Body of pancreas (tissue), 4 donors: ENCODE data around the gene SLC22A5. TPM values are rescaled to one million over a fixed set of nuclear protein-coding genes. Genes with fewer than 3 reads are reported as not detected.

Experiments
- ATAC-seq: fragments of 150-250 bp; one replicate; pipeline ENCODE4 v1.9.1; 2016
- DNase-seq, 4 donors: peaks; one replicate each; pipeline ENCODE4 v3.0.0-alpha.2; 2019
- H3K27ac ChIP-seq, 4 donors: fragments of 200-600 bp; sonication (generic); 1 replicate in 3 of 4; 2 replicates in 1 of 4; pipeline versions ENCODE4 v1.5.1 to v1.6.1; 2016 to 2019; ENCODE audit warnings: mild to moderate bottlenecking in 1 of 4, mixed read lengths in 1 of 4, moderate library complexity in 1 of 4
- H3K27me3 ChIP-seq, 2 donors: fragments of 200-600 bp; sonication (generic); one replicate each; pipeline ENCODE4 v1.6.0; 2016; ENCODE audit warnings: mild to moderate bottlenecking in 1 of 2
- H3K36me3 ChIP-seq, 2 donors: fragments of 200-600 bp; sonication (generic); replicated peaks in 1 of 2; 2 replicates each; pipeline ENCODE4 v1.5.1; 2016; ENCODE audit warnings: low read depth in 2 of 2; ENCODE audit not compliant: insufficient read depth in 1 of 2
- H3K4me1 ChIP-seq: fragments of 200-600 bp; sonication (generic); one replicate; pipeline ENCODE4 v1.6.0; 2016
- H3K4me3 ChIP-seq, 2 donors: fragments of 200-600 bp; sonication (generic); 1 replicate in 1 of 2; 2 replicates in 1 of 2; pipeline ENCODE4 v1.5.1; 2016 to 2019
- H3K9me3 ChIP-seq, 3 donors: fragments of 200-600 bp; sonication (generic); 1 replicate in 2 of 3; 2 replicates in 1 of 3; pipeline ENCODE4 v1.5.1; 2016
- POLR2A ChIP-seq, 3 donors: fragments of 450-650 bp; IDR thresholded peaks; one replicate each; pipeline ENCODE4 v1.6.1; 2016; ENCODE audit warnings: antibody characterized with exemption in 3 of 3, mild to moderate bottlenecking in 2 of 3
- WGBS, 2 donors: methylation state at CpG; one replicate each; pipeline ENCODE4 v1.1.5; 2017; 5-methylcytosine and 5-hydroxymethylcytosine counted together
- intact Hi-C: fragments of 100-400 bp; cut with DNase I; formaldehyde crosslinking; loops from one replicate; pipeline ENCODE4 v1.15.1; 2023
- total RNA-seq, 2 donors: library from RNA; depleted of rRNA; stranded (reverse); fragments of >200 nt; gene quantifications; one replicate each; pipeline ENCODE4 v1.1.0, GENCODE V29; 2016
- TF ChIP-seq, protein P1 (sequence below), 7 experiments: fragments of 450-650 bp in 4 of 7; fragments of 200-600 bp in 3 of 7; sonication (generic) in 3 of 7; IDR thresholded peaks; one replicate each; pipeline ENCODE4 v1.5.1; 2016 to 2019; ENCODE audit warnings: antibody characterized with exemption in 7 of 7

Gene SLC22A5
- total RNA-seq, 2 donors from 2014 or later: 21.3 to 30.3 TPM

DNA sequence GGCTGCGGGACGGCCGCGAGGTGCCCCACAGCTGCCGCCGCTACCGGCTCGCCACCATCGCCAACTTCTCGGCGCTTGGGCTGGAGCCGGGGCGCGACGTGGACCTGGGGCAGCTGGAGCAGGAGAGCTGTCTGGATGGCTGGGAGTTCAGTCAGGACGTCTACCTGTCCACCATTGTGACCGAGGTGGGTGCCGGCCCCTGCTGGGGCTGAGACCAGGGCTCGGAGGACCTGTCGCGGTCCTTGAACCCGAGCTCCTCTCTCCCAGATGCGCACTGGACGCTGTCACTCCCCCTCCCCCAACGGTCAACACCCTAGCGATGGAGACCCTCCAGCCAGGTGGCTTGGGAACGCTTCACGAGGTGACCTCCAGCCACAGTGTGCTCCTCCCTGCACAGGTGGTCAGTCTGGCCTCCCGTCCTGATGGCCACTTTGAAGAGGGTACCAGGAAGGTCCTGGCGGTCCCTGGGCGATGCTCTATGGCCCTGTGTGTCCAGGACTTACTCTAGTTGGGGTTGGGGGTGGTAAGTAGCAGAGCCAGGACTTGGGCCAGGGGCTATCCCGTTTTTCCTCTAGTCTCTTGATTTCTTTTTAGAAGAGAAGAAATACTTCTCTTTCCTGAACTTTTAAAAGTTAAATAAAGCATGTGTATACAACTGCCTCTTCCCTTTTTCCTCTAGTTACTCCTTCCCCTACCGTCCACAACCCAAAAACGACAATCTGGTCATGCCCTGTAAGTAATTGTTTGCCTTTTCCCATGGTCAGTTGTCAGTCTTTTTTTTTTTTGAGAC, 866 bp downstream of the SLC22A5 start:
- Histone ChIP-seq H3K4me3 (peak overlapping the region; percentile 40 to 75), H3K36me3 (no peaks in the 10 kb centered on the region), H3K27ac (peak overlapping the region; percentile 83 to 95 (median 90)), H3K27me3 (no peaks in the 10 kb centered on the region), H3K4me1 (peaks cover 42% of the 10 kb centered on the region), H3K9me3 (no peaks in the 10 kb centered on the region)
- no peak for TF ChIP-seq POLR2A (IDR thresholded peaks at IDR 0.05)
- TF ChIP-seq, protein P1, sequence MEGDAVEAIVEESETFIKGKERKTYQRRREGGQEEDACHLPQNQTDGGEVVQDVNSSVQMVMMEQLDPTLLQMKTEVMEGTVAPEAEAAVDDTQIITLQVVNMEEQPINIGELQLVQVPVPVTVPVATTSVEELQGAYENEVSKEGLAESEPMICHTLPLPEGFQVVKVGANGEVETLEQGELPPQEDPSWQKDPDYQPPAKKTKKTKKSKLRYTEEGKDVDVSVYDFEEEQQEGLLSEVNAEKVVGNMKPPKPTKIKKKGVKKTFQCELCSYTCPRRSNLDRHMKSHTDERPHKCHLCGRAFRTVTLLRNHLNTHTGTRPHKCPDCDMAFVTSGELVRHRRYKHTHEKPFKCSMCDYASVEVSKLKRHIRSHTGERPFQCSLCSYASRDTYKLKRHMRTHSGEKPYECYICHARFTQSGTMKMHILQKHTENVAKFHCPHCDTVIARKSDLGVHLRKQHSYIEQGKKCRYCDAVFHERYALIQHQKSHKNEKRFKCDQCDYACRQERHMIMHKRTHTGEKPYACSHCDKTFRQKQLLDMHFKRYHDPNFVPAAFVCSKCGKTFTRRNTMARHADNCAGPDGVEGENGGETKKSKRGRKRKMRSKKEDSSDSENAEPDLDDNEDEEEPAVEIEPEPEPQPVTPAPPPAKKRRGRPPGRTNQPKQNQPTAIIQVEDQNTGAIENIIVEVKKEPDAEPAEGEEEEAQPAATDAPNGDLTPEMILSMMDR (IDR thresholded peaks at IDR 0.05): no peak
- WGBS, 2 donors: 5 to 7% methylated on average over 21 to 34 of the region's 34 CpGs
- ATAC-seq (peak; percentile 36), DNase-seq (peak in 2 of 4 donors; percentile 23 to 25)
- intact Hi-C loops: no loop called here

DNA sequence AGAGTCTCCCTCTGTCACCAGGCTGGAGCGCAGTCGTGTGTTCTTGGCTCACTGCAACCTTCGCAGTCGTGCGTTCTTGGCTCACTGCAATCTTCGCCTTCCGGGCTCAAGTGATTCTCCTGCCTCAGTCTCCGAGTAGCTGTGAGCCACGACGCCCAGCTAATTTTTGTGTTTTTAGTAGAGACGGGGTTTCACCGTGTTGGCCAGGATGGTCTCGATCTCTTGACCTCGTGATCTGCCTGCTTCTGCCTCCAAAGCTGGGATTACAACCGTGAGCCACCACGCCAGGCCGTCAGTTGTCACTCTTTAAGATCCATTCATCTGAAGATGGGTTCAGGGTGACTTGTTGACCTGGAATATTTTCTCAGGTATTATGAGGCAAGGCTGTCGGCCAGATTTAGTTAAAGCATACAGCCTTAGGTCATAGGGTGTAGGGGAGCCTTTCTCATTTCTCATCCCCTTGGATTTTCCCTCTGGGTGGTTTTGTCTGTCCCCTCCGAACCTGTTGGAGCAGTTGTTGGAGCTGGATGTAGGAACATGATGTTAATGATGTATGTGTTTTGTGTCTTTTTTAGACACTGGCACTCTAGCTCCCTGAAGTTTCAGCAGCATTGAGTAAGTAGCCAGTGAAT, 1.6 kb downstream of the SLC22A5 start:
- H3K27ac ChIP-seq: peak overlapping the region in 3 of 4 donors; percentile 83 to 95 (median 92)

DNA sequence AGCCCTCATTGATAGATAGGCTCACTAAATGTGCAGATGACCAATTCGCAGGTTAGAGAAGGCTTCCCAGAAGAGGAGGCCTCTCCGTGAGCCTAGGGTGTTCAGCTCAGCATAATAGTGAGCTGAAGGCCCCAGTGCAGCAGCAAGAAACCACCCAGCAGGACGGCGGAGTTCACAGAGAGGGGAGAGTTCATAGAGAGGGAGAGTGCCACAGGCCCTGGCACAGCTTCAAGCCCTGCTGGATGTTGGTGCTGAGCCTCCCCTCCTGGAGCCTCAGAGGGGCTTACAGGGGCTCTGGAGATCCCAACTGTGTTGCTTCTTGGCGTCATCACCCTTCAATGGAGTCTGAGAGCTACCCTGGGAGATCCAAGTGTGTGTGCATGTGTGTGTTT, 2.1 kb downstream of the SLC22A5 start:
- TF ChIP-seq, protein P1 (IDR thresholded peaks at IDR 0.05): no peak
- no peak for TF ChIP-seq POLR2A (IDR thresholded peaks at IDR 0.05)
- Histone ChIP-seq H3K9me3 (no peaks in the 10 kb centered on the region), H3K27ac (peak overlapping the region in 3 of 4 donors; percentile 83 to 95 (median 92)), H3K4me3 (no peak overlapping the region), H3K27me3 (no peaks in the 10 kb centered on the region), H3K4me1 (peaks cover 42% of the 10 kb centered on the region), H3K36me3 (no peaks in the 10 kb centered on the region)
- no peak for DNase-seq
- intact Hi-C loops: no loop called here
- no peak for ATAC-seq
- WGBS, 2 donors: 54 to 58% methylated on average over 5 of the region's 5 CpGs

More for the DNA sequence above, 1.6 kb downstream of the SLC22A5 start:
- ATAC-seq (no peak), DNase-seq (peak; percentile 32 to 61 (median 50))
- intact Hi-C loops: no loop called here
- Histone ChIP-seq H3K27me3 (no peaks in the 10 kb centered on the region), H3K4me1 (peaks cover 42% of the 10 kb centered on the region), H3K9me3 (no peaks in the 10 kb centered on the region), H3K36me3 (no peaks in the 10 kb centered on the region), H3K4me3 (no peak overlapping the region)
- 17 to 29% methylated on average over 19 of the region's 19 CpGs for WGBS, 2 donors
- no peak for TF ChIP-seq POLR2A (IDR thresholded peaks at IDR 0.05)

- Histone ChIP-seq H3K4me3 (no peak overlapping the region), H3K4me1 (peaks cover 42% of the 10 kb centered on the region), H3K36me3 (no peaks in the 10 kb centered on the region), H3K27ac (peak overlapping the region; percentile 13 to 95 (median 88)), H3K9me3 (no peaks in the 10 kb centered on the region), H3K27me3 (no peaks in the 10 kb centered on the region)
- WGBS, 2 donors: 40 to 54% methylated on average over 2 of the region's 2 CpGs
- intact Hi-C loops: no loop called here
- DNase-seq (no peak), ATAC-seq (no peak)
- TF ChIP-seq, protein P1 (IDR thresholded peaks at IDR 0.05): no peak
- TF ChIP-seq POLR2A (IDR thresholded peaks at IDR 0.05): no peak
Measured at GRCh38 chr5:132372127-132372526, 2.6 kb downstream of the SLC22A5 start.

DNA sequence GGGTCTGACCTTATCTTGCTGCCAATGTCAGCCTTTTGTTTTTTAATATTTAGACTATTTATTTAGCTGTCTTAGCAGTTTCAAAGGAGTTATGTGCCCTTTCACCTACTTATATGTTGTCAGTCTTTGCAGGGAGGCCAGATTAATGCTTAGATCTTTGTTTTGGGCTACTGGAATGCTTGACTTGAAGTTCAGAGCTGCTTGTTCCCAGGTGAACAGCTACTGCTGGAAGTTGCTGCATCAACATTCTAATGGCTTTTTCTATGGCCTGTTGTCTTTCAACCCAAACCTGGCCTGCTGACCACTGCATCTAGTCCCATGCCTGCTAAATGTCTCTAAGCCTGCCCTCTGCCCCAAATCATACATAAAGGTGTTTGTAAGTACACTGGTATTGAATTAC, 3.0 kb downstream of the SLC22A5 start:
- Histone ChIP-seq H3K27me3 (no peaks in the 10 kb centered on the region), H3K36me3 (no peaks in the 10 kb centered on the region), H3K4me1 (peaks cover 39% of the 10 kb centered on the region), H3K9me3 (no peaks in the 10 kb centered on the region), H3K4me3 (no peak overlapping the region), H3K27ac (peak overlapping the region in 2 of 4 donors; percentile 83 to 92)
- ATAC-seq (no peak), DNase-seq (no peak)
- no peak for TF ChIP-seq POLR2A (IDR thresholded peaks at IDR 0.05)
- TF ChIP-seq, protein P1 (IDR thresholded peaks at IDR 0.05): no peak
- intact Hi-C loops: no loop called here
